NCI-H2107 treated with DMSO at 0.1 percent for 48 hours (cell line): Measurements from ENCODE around the gene KCTD5.
"Not testable (repeated sequence)": the region's sequence is repeated elsewhere in the genome, so short reads cannot be mapped to it uniquely, and the experiment has no call there.

Source experiments
- DNase-seq: peaks from one replicate; lab custom pipeline; 2025; ENCODE audit not compliant: unreplicated experiment; lab: John Stamatoyannopoulos, UW

KCTD5 gene

GRCh38 chr16:2696601-2697250 is 14.4 kb downstream of the KCTD5 start:
- not testable (repeated sequence) for DNase-seq

- DNase-seq, result no peak
Observed at GRCh38 chr16:2697401-2697948, 15.2 kb downstream of the KCTD5 start.

GRCh38 chr16:2698103-2698870 is 16.0 kb downstream of the KCTD5 start:
- no peak for DNase-seq

- DNase-seq, result no peak
Observed at GRCh38 chr16:2698965-2699750, 16.8 kb downstream of the KCTD5 start.

GRCh38 chr16:2699791-2700600 is 17.7 kb downstream of the KCTD5 start:
- DNase-seq, result no peak

- no peak for DNase-seq
Observed at GRCh38 chr16:2700786-2701185, 18.5 kb downstream of the KCTD5 start.

- DNase-seq, result no peak
Observed at GRCh38 chr16:2701272-2701671, 18.9 kb downstream of the KCTD5 start.

- no peak for DNase-seq
Observed at GRCh38 chr16:2701713-2702437, 19.6 kb downstream of the KCTD5 start.

- DNase-seq, result no peak
Observed at GRCh38 chr16:2702438-2702825, 20.1 kb downstream of the KCTD5 start.

GRCh38 chr16:2702871-2703745 is 20.8 kb downstream of the KCTD5 start:
- no peak for DNase-seq

- DNase-seq, result no peak
Observed at GRCh38 chr16:2704166-2704982, 22.1 kb downstream of the KCTD5 start.

- DNase-seq, result no peak
Observed at GRCh38 chr16:2704983-2705275, 22.6 kb downstream of the KCTD5 start.

GRCh38 chr16:2705351-2705750 is 23.0 kb downstream of the KCTD5 start:
- DNase-seq, result no peak

GRCh38 chr16:2706085-2706484 is 23.8 kb downstream of the KCTD5 start:
- DNase-seq, result no peak

- no peak for DNase-seq
Observed at GRCh38 chr16:2706611-2707311, 24.4 kb downstream of the KCTD5 start.

GRCh38 chr16:2707368-2708289 is 25.3 kb downstream of the KCTD5 start:
- no peak for DNase-seq

- DNase-seq, result no peak
Observed at GRCh38 chr16:2708290-2708639, 25.9 kb downstream of the KCTD5 start.
